ENCODE measurements around the gene TARS3. TPM values are rescaled to one million over a fixed set of nuclear protein-coding genes. Genes with fewer than 3 reads are reported as not detected.
A peak's percentile ranks its signal among the peaks of the same experiment; 100 is the strongest.

TARS3 gene
- total RNA-seq, 1 donor = 16.3 TPM

DNA sequence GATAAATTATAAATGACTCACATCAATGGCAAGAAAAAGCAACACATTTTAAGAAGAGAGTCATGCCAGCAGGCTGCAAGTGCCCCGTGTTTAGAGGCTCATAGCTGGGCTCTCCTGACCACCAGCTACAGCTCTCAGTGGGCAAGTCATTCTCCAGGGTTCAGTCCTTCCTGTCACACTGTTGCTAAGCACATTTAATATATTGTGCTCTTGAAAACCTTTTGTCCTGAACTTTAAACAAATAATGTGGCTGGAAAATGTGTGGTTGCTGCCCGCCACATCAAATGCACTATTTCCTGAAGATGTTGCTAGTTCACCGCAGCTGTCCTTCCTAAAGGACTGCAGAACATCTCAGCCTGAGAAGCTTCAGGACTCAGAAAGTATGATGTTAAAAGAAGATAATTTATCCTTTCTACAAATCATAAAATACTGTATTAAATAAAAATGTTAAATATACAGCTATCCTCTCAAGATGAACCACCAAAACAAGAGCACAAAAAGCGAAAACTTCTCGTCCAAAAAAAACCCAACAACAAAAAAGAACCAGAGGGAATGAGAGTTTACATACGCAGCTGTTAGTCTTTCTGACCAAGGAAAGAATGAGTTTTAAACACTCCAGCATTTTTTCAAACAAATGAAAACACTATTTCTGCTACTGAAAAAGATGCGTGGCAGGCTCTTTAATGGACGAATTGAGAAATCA is 951 bp downstream of the TARS3 start:
- Histone ChIP-seq H3K9me3 (ENCODE audit: low read depth, low read length) (no peaks in the 10 kb centered on the region), H3K4me1 (ENCODE audit: insufficient read depth, low read length) (peaks cover 17% of the 10 kb centered on the region), H3K4me3 (ENCODE audit: low read length) (peak overlapping the region; percentile 58), H3K27me3 (ENCODE audit: insufficient read depth, low read length) (no peaks in the 10 kb centered on the region)

DNA sequence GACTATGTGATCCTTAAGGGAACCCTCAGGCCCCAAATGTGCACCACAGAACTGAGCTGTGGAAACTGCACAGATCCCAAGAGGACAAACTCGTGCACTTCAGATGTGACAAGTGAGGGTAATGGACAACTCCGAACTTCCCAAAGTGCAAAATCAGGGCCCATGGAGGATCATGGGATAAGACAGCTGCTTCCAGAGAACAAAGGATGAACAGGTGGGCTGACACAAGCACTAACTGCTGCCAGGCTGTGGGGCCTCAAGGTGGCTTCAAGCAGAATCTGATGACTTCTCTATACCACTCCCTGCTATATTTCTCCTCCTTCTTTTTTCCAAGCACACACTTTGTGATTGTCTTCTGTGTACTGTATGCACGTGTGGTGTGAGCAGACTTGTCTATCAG is 5.4 kb downstream of the TARS3 start:
- Histone ChIP-seq H3K4me1 (ENCODE audit: insufficient read depth, low read length) (peaks cover 11% of the 10 kb centered on the region), H3K4me3 (ENCODE audit: low read length) (no peak overlapping the region), H3K27me3 (ENCODE audit: insufficient read depth, low read length) (no peaks in the 10 kb centered on the region), H3K9me3 (ENCODE audit: low read depth, low read length) (no peaks in the 10 kb centered on the region)

DNA sequence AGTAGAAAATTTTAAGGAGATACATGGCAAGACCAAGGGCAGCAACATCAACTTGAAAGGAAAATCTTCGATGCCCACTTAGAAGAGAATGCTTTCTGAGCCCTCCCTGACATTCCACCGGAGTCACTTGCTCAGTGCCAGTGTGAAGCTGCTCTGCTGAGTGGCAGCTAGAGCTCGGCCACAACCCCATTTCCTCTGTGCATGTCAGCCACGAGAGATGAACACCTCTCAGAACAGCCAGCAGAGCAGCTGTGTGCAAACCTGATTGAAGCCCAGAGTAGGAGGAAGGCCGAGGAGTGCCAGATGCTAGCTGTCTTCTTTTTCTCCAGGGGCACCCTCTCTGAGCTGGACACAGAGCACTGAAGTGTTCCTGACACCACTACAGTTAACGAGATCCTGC is 12.2 kb downstream of the TARS3 start:
- no peaks in the 10 kb centered on the region for H3K9me3 ChIP-seq (ENCODE audit: low read depth, low read length)
- no peaks in the 10 kb centered on the region for H3K27me3 ChIP-seq (ENCODE audit: insufficient read depth, low read length)
- no peaks in the 10 kb centered on the region for H3K4me1 ChIP-seq (ENCODE audit: insufficient read depth, low read length)
- H3K4me3 ChIP-seq (ENCODE audit: low read length) = no peak overlapping the region

DNA sequence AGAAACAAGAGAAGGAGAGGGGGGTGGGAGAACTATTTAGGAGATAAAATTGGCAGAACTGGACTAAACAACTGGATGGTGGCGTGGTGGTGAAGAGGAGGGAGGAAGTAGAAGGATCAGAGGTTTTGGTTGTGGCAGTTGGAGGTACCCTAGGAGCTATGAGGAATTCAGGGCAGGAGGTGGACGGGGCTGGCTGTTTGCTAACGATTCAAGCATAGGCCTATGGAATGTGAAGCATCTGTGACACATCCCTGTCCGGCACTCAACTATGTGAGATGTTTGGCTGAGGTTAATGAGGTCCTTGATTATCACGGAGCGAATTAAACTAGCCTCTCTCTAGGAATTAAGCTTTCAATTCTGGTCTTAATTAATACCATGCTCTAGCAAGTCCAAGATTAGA is 13.5 kb downstream of the TARS3 start:
- H3K27me3 ChIP-seq (ENCODE audit: insufficient read depth, low read length) = no peaks in the 10 kb centered on the region
- no peaks in the 10 kb centered on the region for H3K9me3 ChIP-seq (ENCODE audit: low read depth, low read length)
- no peaks in the 10 kb centered on the region for H3K4me1 ChIP-seq (ENCODE audit: insufficient read depth, low read length)
- H3K4me3 ChIP-seq (ENCODE audit: low read length) = no peak overlapping the region

DNA sequence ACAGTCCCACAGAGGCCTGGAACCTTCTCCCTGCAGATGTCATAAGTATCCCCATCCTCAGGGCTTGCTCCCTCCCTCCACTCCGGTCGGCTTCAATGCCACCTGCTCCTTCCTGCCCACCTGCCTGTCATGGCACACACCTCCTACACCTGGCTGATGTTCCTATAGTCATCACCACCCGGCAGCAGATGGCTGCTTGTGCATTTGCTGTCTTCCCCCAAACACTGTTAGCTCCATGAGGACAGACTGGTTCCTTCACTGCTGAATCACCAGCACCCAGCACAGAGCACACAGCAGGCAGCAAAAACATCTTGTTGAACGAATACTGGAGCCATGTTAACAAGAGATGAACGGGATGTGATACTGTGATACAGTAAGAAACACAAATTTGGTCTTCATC is 14.8 kb downstream of the TARS3 start:
- H3K27me3 ChIP-seq (ENCODE audit: insufficient read depth, low read length) = no peaks in the 10 kb centered on the region
- no peaks in the 10 kb centered on the region for H3K4me1 ChIP-seq (ENCODE audit: insufficient read depth, low read length)
- H3K4me3 ChIP-seq (ENCODE audit: low read length) = no peak overlapping the region
- H3K9me3 ChIP-seq (ENCODE audit: low read depth, low read length) = no peaks in the 10 kb centered on the region

DNA sequence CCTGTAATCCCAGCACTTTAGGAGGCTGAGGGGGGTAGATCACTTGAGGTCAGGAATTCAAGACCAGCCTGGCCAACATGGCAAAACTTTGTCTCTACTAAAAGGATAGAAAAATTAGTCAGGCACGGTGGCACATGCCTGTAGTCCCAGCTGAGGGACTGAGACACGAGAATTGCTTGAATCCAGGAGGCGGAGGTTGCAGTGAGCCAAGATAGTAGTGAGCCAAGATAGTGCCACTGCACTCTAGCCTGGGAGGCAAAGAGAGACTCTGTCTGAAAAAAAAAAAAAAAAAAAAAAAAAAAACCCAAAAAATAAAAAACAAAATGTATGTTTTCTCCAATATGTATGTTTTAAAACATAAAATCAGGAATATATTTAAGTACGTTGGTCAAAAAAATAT is 16.3 kb downstream of the TARS3 start:
- Histone ChIP-seq H3K27me3 (ENCODE audit: insufficient read depth, low read length) (no peaks in the 10 kb centered on the region), H3K4me3 (ENCODE audit: low read length) (no peak overlapping the region), H3K4me1 (ENCODE audit: insufficient read depth, low read length) (no peaks in the 10 kb centered on the region), H3K9me3 (ENCODE audit: low read depth, low read length) (no peaks in the 10 kb centered on the region)

DNA sequence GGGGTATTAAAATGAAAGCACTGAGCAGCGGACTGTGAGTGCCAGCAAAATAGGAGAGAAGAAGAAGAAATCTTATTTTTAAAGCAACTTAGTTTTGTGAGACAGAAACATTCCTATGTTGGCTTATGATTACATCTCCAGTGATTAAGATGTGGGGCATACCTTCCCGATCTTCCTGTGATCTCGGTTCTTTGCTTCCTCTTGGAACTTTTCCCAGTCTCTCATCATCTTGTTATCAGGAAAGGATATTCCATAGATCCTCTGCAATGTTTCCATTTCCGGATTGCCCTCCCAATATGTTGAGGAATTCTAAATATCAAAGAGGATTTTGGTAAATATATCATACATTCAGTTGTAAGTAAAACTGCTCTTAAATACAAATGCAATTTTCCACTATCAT is 22.2 kb downstream of the TARS3 start:
- Histone ChIP-seq H3K27me3 (ENCODE audit: insufficient read depth, low read length) (no peaks in the 10 kb centered on the region), H3K4me3 (ENCODE audit: low read length) (no peak overlapping the region), H3K9me3 (ENCODE audit: low read depth, low read length) (no peaks in the 10 kb centered on the region), H3K4me1 (ENCODE audit: insufficient read depth, low read length) (no peaks in the 10 kb centered on the region)

DNA sequence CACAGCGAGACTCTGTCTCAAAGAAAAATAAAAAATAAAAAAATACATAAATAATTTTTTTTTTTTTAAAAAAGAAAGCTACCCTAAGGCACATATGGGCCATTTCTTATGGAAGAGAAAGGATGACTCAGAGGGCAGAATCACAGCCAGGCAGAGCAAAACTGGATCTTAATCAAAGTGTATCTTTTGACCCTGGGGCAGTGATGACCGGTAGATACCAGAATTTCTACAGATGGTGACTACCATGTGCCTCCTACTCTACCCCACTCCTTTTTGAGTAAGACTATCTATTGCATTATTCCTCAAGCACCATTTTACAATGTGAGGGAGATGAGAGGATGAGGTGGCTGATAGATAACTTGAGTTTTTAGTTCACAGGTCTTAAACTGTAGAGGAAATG is 26.0 kb downstream of the TARS3 start:
- no peaks in the 10 kb centered on the region for H3K9me3 ChIP-seq (ENCODE audit: low read depth, low read length)
- H3K4me1 ChIP-seq (ENCODE audit: insufficient read depth, low read length) = no peaks in the 10 kb centered on the region
- no peaks in the 10 kb centered on the region for H3K27me3 ChIP-seq (ENCODE audit: insufficient read depth, low read length)
- no peak overlapping the region for H3K4me3 ChIP-seq (ENCODE audit: low read length)

DNA sequence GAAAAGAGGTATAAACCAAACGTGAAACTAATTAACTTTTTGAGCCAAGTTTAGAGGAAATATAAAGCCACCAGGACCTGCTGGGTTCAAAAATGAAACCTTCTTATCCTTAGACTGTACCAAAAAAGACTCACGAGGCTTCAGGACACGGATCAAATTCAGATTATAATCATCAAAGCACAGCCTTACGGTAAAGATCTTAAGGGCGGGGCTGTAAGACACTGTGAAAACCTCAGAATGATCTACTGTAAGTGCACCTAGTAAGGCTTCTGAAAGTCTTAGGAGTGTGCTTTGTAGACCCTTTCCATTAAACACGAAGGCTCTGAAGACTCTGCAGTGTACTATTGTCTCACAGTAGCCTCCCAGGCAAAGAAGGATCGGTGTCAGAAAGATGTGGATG is 26.8 kb downstream of the TARS3 start:
- Histone ChIP-seq H3K27me3 (ENCODE audit: insufficient read depth, low read length) (no peaks in the 10 kb centered on the region), H3K4me1 (ENCODE audit: insufficient read depth, low read length) (no peaks in the 10 kb centered on the region), H3K9me3 (ENCODE audit: low read depth, low read length) (no peaks in the 10 kb centered on the region), H3K4me3 (ENCODE audit: low read length) (no peak overlapping the region)

DNA sequence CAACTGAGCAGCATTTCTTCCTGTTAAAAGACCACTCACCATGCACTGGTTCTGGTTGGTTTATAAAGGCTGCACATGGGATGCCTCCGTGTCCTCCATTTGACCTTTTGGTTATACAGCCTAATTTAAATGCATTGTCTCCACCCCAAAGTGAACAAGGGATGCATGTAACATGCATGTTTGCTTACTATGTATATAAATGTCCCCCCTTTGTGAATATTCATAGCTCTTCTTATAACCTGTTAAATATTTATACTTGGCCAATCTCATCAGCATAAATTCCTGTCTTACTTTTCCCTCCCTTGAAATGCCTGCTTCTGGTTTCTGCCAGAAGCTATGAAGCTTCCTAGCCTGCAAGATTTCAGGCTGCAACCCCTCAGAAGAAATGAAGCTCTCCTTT is 27.4 kb downstream of the TARS3 start:
- no peaks in the 10 kb centered on the region for H3K4me1 ChIP-seq (ENCODE audit: insufficient read depth, low read length)
- no peak overlapping the region for H3K4me3 ChIP-seq (ENCODE audit: low read length)
- H3K9me3 ChIP-seq (ENCODE audit: low read depth, low read length) = no peaks in the 10 kb centered on the region
- H3K27me3 ChIP-seq (ENCODE audit: insufficient read depth, low read length) = no peaks in the 10 kb centered on the region

DNA sequence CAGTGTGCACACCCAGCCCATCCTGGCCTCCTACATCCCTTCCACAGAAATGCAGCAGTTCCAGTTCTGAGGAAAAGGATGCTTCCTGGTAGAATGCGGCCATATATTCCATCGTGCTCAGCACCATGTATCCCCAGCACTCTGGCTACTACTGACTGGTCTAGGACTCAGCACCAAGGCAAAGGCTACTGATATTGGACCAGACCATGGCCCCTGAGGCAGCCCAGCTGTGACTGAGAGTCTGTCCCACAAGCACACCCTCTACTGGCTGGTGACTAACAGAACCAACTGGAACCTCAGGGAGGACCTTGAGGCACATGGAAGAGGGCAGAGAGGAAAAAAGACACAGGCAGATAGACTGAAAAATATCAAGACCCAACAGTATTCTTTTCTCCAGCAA is 30.0 kb downstream of the TARS3 start:
- Histone ChIP-seq H3K27me3 (ENCODE audit: insufficient read depth, low read length) (no peaks in the 10 kb centered on the region), H3K9me3 (ENCODE audit: low read depth, low read length) (no peaks in the 10 kb centered on the region), H3K4me1 (ENCODE audit: insufficient read depth, low read length) (no peaks in the 10 kb centered on the region), H3K4me3 (ENCODE audit: low read length) (no peak overlapping the region)

DNA sequence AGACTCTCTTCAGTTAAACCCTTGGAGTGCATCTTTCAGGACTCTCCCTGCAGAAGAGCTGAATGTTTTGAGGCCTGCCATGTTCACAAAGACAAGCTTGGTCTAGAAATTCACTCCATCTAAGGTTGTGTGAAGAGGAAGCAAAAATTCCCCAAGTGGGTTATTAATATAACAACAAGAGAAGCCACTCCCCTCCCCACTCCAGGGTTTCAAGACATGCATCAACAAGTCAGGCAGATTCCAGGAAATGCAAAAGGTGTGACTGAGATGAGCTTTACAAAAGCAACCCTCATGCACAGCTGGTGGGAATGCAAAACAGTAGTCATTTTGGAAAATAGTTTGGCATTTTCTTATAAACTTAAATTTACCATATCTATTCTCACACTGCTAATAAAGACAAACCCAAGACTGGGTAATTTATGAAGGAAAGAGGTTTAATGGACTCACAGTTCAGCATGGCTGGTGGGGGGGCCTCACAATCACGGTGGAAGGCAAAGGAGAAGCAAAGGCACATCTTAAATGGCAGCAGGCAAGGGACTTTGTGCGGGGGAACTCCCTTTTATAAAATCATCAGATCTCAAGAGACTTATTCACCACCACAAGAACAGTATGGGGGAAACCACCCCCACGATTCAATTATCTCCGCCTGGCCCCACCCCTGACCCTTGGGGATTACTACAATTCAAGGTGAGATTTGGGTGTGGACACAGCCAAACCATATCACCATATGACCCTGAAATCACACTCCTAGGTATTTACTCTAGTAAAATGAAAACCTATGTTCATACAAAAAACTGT is 31.3 kb downstream of the TARS3 start:
- Histone ChIP-seq H3K27me3 (ENCODE audit: insufficient read depth, low read length) (no peaks in the 10 kb centered on the region), H3K9me3 (ENCODE audit: low read depth, low read length) (no peaks in the 10 kb centered on the region), H3K4me3 (ENCODE audit: low read length) (no peak overlapping the region), H3K4me1 (ENCODE audit: insufficient read depth, low read length) (no peaks in the 10 kb centered on the region)

DNA sequence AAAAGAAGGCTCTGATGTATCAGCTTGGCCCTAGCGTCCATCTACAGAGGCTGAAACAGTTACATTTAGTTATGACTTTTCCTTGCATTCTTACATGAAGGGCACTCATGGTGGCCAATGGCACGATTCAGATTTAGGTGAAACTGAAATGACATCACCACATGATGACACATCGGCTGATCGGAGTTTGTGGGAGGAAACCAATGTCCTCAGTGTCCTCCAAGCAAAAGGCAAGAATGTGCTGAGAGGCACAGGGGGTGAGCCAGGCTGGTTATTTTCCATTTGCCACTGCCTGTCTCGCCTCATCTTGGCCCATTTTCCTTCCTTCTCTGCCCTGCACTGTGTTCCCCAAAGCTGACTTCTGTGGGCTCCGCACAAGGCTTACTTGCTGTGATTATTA is 34.4 kb downstream of the TARS3 start:
- Histone ChIP-seq H3K27me3 (ENCODE audit: insufficient read depth, low read length) (no peaks in the 10 kb centered on the region), H3K4me3 (ENCODE audit: low read length) (no peak overlapping the region), H3K9me3 (ENCODE audit: low read depth, low read length) (no peaks in the 10 kb centered on the region), H3K4me1 (ENCODE audit: insufficient read depth, low read length) (no peaks in the 10 kb centered on the region)

DNA sequence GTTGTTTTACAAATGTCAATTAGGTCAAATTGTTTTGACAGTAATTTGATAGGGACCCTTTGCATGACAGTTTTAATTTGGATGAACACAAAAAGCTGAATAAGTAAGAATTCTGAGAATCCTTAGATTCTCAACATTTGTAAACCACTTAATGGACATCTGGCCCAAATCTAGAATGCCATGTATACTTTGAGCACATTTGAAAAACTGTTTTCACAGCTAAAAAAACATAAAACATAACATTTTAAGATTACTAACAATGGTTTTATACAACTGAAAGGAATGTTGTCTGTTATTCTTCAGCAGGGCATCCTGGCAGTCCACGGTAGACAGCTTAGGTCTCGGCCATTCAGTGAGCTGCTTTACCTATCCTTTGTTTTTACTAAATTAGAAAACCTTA is 37.6 kb downstream of the TARS3 start:
- H3K9me3 ChIP-seq (ENCODE audit: low read depth, low read length) = no peaks in the 10 kb centered on the region
- no peaks in the 10 kb centered on the region for H3K27me3 ChIP-seq (ENCODE audit: insufficient read depth, low read length)
- no peak overlapping the region for H3K4me3 ChIP-seq (ENCODE audit: low read length)
- H3K4me1 ChIP-seq (ENCODE audit: insufficient read depth, low read length) = no peaks in the 10 kb centered on the region

DNA sequence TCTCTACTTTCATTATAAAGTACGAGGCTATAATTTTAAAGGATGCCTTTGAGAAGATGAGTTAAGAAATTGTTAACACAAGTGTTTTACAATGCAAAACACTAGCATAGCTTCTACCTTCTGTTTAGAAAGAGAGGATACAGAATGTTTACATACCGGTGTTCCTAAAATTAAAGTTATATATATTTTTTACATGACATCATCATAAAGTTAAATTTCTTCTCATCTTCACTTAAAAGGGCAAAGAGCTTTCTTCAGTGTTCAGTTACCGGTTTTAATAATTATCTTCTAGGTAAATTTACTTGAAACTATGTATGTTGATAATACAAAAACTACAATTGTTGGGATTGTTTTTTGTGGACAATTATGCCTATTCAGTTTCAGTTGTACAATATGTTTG is 39.4 kb downstream of the TARS3 start:
- no peak overlapping the region for H3K4me3 ChIP-seq (ENCODE audit: low read length)
- H3K27me3 ChIP-seq (ENCODE audit: insufficient read depth, low read length) = no peaks in the 10 kb centered on the region
- no peaks in the 10 kb centered on the region for H3K4me1 ChIP-seq (ENCODE audit: insufficient read depth, low read length)
- no peaks in the 10 kb centered on the region for H3K9me3 ChIP-seq (ENCODE audit: low read depth, low read length)

DNA sequence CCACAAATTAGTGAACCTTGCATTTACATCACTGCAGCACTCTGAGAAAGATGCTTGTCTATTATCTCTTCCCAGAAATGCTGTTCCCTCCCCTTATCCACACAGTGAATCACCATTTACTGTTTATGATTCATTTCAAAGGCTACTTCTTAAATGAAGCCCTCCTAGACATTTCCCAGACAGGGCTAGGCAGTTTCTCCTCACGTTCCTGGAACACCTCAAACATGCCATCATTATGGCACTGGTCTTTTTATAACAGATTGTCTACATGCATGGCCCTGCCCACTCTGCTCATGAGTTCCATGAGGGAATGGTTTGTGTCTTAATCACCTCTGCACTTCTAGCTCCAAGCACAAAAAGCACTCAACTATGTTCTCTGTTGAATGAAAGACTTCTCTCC is 39.9 kb downstream of the TARS3 start:
- H3K4me1 ChIP-seq (ENCODE audit: insufficient read depth, low read length) = no peaks in the 10 kb centered on the region
- no peaks in the 10 kb centered on the region for H3K9me3 ChIP-seq (ENCODE audit: low read depth, low read length)
- no peak overlapping the region for H3K4me3 ChIP-seq (ENCODE audit: low read length)
- H3K27me3 ChIP-seq (ENCODE audit: insufficient read depth, low read length) = no peaks in the 10 kb centered on the region

Data from mononuclear cell (primary cell).